OCI-LY7 (cell line): ENCODE measurements around the gene LUZP1.

Experiments
- CTCF ChIP-seq: fragments of 200-600 bp; sonication (generic); conservative IDR thresholded peaks from 2 replicates; pipeline ENCODE4 v1.5.1; 2014; ENCODE audit warnings: mild to moderate bottlenecking, antibody characterized with exemption, low read length, moderate library complexity, mixed read lengths
- EZH2phosphoT487 ChIP-seq: fragments of 200-600 bp; sonication (generic); IDR thresholded peaks from 2 replicates; pipeline ENCODE4 v1.6.1; 2018; ENCODE audit warnings: low read depth, borderline replicate concordance, mild to moderate bottlenecking, mixed run types, antibody characterized with exemption, low read length, moderate library complexity, mixed read lengths

GRCh38 chr1:23200883-23201282 lies 32.2 kb upstream of the LUZP1 start:
- TF ChIP-seq CTCF (no peak), EZH2phosphoT487 (no peak)
